GM20431 (cell line): ENCODE results near the gene FARP1.
"Not testable (repeated sequence)": the region's sequence is repeated elsewhere in the genome, so short reads cannot be mapped to it uniquely, and the experiment has no call there.

Source experiments
- in situ Hi-C: fragments of 300-500 bp; cut with MseI, MboI; formaldehyde crosslinking; loops from one replicate; pipeline ENCODE4 v1.15.0; 2020; ENCODE audit warnings: low sequenced_read_pairs; ENCODE audit not compliant: unreplicated experiment

Gene FARP1

GRCh38 chr13:98347756-98348155, 204.9 kb downstream of the FARP1 start:
- in situ Hi-C loops = no loop called here

GRCh38 chr13:98348466-98349200, 205.7 kb downstream of the FARP1 start:
- in situ Hi-C loops = no loop called here

GRCh38 chr13:98349731-98350305, 206.9 kb downstream of the FARP1 start:
- in situ Hi-C loops = no loop called here

GRCh38 chr13:98350746-98351330, 207.9 kb downstream of the FARP1 start:
- in situ Hi-C loops = no loop called here

GRCh38 chr13:98351636-98352035, 208.7 kb downstream of the FARP1 start:
- in situ Hi-C loops = no loop called here

GRCh38 chr13:98352226-98352625, 209.3 kb downstream of the FARP1 start:
- in situ Hi-C loops = no loop called here

GRCh38 chr13:98353750-98354149, 210.9 kb downstream of the FARP1 start:
- in situ Hi-C loops = no loop called here

- in situ Hi-C loops = no loop called here
Measured at GRCh38 chr13:98358937-98359336, 216.0 kb downstream of the FARP1 start.

- in situ Hi-C loops = no loop called here
Measured at GRCh38 chr13:98360545-98360944, 217.7 kb downstream of the FARP1 start.

- in situ Hi-C loops = no loop called here
Measured at GRCh38 chr13:98363326-98363725, 220.4 kb downstream of the FARP1 start.

GRCh38 chr13:98364179-98364578, 221.3 kb downstream of the FARP1 start:
- in situ Hi-C loops = no loop called here

- in situ Hi-C loops = no loop called here
Measured at GRCh38 chr13:98364647-98365046, 221.8 kb downstream of the FARP1 start.

GRCh38 chr13:98365302-98365701, 222.4 kb downstream of the FARP1 start:
- in situ Hi-C loops = no loop called here

- in situ Hi-C loops = no loop called here
Measured at GRCh38 chr13:98366010-98366409, 223.1 kb downstream of the FARP1 start.

- in situ Hi-C loops = no loop called here
Measured at GRCh38 chr13:98366443-98366842, 223.5 kb downstream of the FARP1 start.

- in situ Hi-C loops = no loop called here
Measured at GRCh38 chr13:98366959-98367358, 224.1 kb downstream of the FARP1 start.

GRCh38 chr13:98368019-98368418, 225.1 kb downstream of the FARP1 start:
- in situ Hi-C loops = no loop called here

GRCh38 chr13:98369520-98369919, 226.6 kb downstream of the FARP1 start:
- in situ Hi-C loops = not testable (repeated sequence)

GRCh38 chr13:98370261-98370660, 227.4 kb downstream of the FARP1 start:
- in situ Hi-C loops = no loop called here

GRCh38 chr13:98370806-98371515, 228.1 kb downstream of the FARP1 start:
- in situ Hi-C loops = no loop called here

GRCh38 chr13:98371516-98372023, 228.7 kb downstream of the FARP1 start:
- in situ Hi-C loops = no loop called here
